AG10803 (cell line): ENCODE measurements around the gene KIR3DL2.
"Not testable (repeated sequence)": the region's sequence is repeated elsewhere in the genome, so short reads cannot be mapped to it uniquely, and the experiment has no call there.

Source experiments
- DNase-seq: peaks from one replicate; pipeline ENCODE4 v3.0.0; 2010; ENCODE audit warnings: low read depth
- H3K4me3 ChIP-seq: 2 replicates; pipeline ENCODE4 v1.5.1; 2011; ENCODE audit warnings: mild to moderate bottlenecking, low read length, control low read depth
- CTCF ChIP-seq: conservative IDR thresholded peaks from 2 replicates; pipeline ENCODE4 v1.5.1; 2011; ENCODE audit warnings: mild to moderate bottlenecking, low read length, control low read depth, inconsistent platforms

The KIR3DL2 gene

GRCh38 chr19:54850061-54850640, at the start of gene KIR3DL2:
TSS of gene KIR3DL2 (plus strand) at chr19:54850443. CDS start at chr19:54850476, 33 bp downstream.
- DNase-seq, H3K4me3 ChIP-seq: not testable (repeated sequence)

GRCh38 chr19:54803410-54803809, 46.8 kb upstream of the KIR3DL2 start, which contains the start of gene KIR2DL4:
TSS of gene KIR2DL4 (plus strand) at chr19:54803610. CDS start at chr19:54803652, 42 bp downstream.
- H3K4me3 ChIP-seq: no peak within 1 kb of the TSS
- no peak for TF ChIP-seq CTCF
- no peak for DNase-seq

- no peak overlapping the region for H3K4me3 ChIP-seq
- no peak for DNase-seq
- TF ChIP-seq CTCF: no peak
Observed at GRCh38 chr19:54804101-54804500, 46.1 kb upstream of the KIR3DL2 start.

GRCh38 chr19:54804571-54804970, 45.7 kb upstream of the KIR3DL2 start:
- no peak overlapping the region for H3K4me3 ChIP-seq
- DNase-seq: no peak
- no peak for TF ChIP-seq CTCF

- no peak for TF ChIP-seq CTCF
- no peak for DNase-seq
- H3K4me3 ChIP-seq: no peak overlapping the region
Observed at GRCh38 chr19:54805665-54806515, 44.4 kb upstream of the KIR3DL2 start.

- TF ChIP-seq CTCF: no peak
- H3K4me3 ChIP-seq: no peak overlapping the region
- no peak for DNase-seq
Observed at GRCh38 chr19:54806516-54806838, 43.8 kb upstream of the KIR3DL2 start.

- not testable (repeated sequence) for H3K4me3 ChIP-seq, DNase-seq
Observed at GRCh38 chr19:54814571-54814970, 35.7 kb upstream of the KIR3DL2 start.

GRCh38 chr19:54816251-54816650, 34.0 kb upstream of the KIR3DL2 start, which contains the start of gene KIR3DL1:
TSS of gene KIR3DL1 (plus strand) at chr19:54816468.
- H3K4me3 ChIP-seq, DNase-seq: not testable (repeated sequence)
